Prostate gland (tissue), 2 donors: ENCODE results near the gene ANKS1B.

Experiments
- CTCF ChIP-seq, 4 experiments: fragments of 200-600 bp in 2 of 4; fragments of 450-650 bp in 2 of 4; sonication (generic) in 2 of 4; IDR thresholded peaks; 1 replicate in 3 of 4; 2 replicates in 1 of 4; pipeline ENCODE4 v1.5.1; 2016 to 2019; ENCODE audit warnings: antibody characterized with exemption in 4 of 4, mild to moderate bottlenecking in 2 of 4, moderate library complexity in 2 of 4
- POLR2A ChIP-seq: fragments of 450-650 bp; IDR thresholded peaks from one replicate; pipeline ENCODE4 v1.6.1; 2016; ENCODE audit warnings: antibody characterized with exemption, mild to moderate bottlenecking
- POLR2AphosphoS5 ChIP-seq: sonication (generic); formaldehyde crosslinking; IDR thresholded peaks from one replicate; pipeline ENCODE4 v1.6.1; 2017; ENCODE audit warnings: antibody characterized with exemption

GRCh38 chr12:99205111-99205510 lies 779.6 kb downstream of the ANKS1B start:
- no peak for TF ChIP-seq POLR2A
- TF ChIP-seq CTCF (IDR thresholded peaks at IDR 0.05), result no peak
- no peak for TF ChIP-seq POLR2AphosphoS5
